Activated CD8-positive, alpha-beta T cell treated with anti-CD3 and anti-CD28 coated beads for 36 hours (primary cell): ENCODE data around the gene PROSER3. TPM values are rescaled to one million over a fixed set of nuclear protein-coding genes. Genes with fewer than 3 reads are reported as not detected.

Experiments
- ATAC-seq: fragments of 200-7000 bp; cut with Tn5 transposase; one replicate; pipeline ENCODE4 v1.10.0; 2021; ENCODE audit warnings: mild to moderate bottlenecking, moderate library complexity
- CTCF ChIA-PET: fragments of 350-600 bp; sonication (Branson Sonifier 250); formaldehyde crosslinking; loops from one replicate; lab custom pipeline; 2021; ENCODE audit warnings: antibody characterized with exemption; lab: Charles Lee
- POLR2A ChIA-PET: fragments of 350-600 bp; sonication (Branson Sonifier 250); formaldehyde crosslinking; loops from one replicate; lab custom pipeline; 2021; ENCODE audit warnings: antibody characterized with exemption; lab: Charles Lee
- DNase-seq: peaks from one replicate; pipeline ENCODE4 v3.0.0-alpha.2; 2020
- H3K27ac Mint-ChIP-seq: one replicate; pipeline ENCODE4 v1.8.0; 2021; ENCODE audit warnings: mild to moderate bottlenecking, mixed read lengths
- H3K27me3 Mint-ChIP-seq: one replicate; pipeline ENCODE4 v1.8.0; 2021; ENCODE audit warnings: mixed read lengths
- H3K36me3 Mint-ChIP-seq: one replicate; pipeline ENCODE4 v1.8.0; 2021; ENCODE audit warnings: low read depth, mixed read lengths
- H3K4me1 Mint-ChIP-seq: one replicate; pipeline ENCODE4 v1.8.0; 2021; ENCODE audit warnings: low read depth, mixed read lengths
- H3K4me3 Mint-ChIP-seq: one replicate; pipeline ENCODE4 v1.8.0; 2021; ENCODE audit warnings: mild to moderate bottlenecking, moderate library complexity, mixed read lengths
- H3K9me3 Mint-ChIP-seq: one replicate; pipeline ENCODE4 v1.8.0; 2021; ENCODE audit warnings: mixed read lengths
- intact Hi-C: fragments of 100-400 bp; cut with micrococcal nuclease; formaldehyde crosslinking; loops from one replicate; pipeline ENCODE4 v1.10.0; 2022
- total RNA-seq, 2 experiments: library from RNA; stranded (reverse); gene quantifications; one replicate each; pipeline ENCODE4 v1.2.3, GENCODE V29; 2021
- TF ChIP-seq, protein P1 (sequence below): fragments of 200-600 bp; IDR thresholded peaks from one replicate; pipeline ENCODE4 v1.8.0; 2022; ENCODE audit warnings: antibody characterized with exemption, mild to moderate bottlenecking

Gene PROSER3
- total RNA-seq, 2 experiments from 2014 or later, result 40.7 to 41.1 TPM

DNA sequence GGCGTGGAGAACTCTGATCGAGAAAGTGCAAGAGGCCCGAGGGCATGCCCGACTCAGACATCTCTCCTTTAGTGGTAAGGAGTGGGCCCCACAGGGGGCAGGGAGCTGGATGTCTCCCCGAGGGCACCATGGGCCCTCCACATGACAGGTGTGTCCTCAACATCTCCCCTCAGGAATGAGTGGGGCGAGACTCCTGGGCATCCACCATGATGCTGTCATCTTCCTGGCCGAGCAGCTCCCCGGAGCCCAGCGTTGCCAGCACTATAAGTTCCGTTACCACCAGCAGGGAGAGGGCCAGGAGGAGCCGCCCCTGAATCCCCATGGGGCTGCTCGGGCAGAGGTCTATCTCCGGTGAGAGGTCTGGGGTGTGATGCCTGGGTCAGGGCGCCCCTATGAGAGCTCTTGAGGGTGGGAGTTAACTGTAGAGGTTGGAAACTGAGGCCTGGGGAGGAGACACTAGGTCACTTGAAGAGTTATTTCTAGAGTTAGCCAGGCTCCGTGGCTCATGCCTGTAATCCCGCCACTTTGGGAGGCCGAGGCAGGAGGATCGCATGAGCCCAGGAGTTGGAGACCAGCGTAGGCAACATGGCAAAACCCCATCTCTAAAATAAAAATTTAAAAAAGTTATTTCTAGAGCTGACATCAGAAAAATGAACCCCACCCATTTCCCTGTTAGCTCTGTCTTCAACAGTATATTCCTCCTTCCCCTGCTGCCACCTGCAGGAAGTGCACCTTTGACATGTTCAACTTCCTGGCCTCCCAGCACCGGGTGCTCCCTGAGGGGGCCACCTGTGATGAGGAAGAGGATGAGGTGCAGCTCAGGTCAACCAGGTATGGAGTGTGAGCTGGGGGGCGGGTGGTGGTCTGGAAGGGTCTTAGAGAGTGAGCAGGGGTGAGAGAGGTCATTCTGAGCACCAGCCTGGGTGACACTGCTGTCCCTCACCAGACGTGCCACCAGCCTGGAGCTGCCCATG, 20.8 kb upstream of the PROSER3 start:
- POLR2A ChIA-PET, result interaction anchor here (0.5 to 5.6 kb wide), 10 partner anchors 8 to 119 kb away, joined by 3 to 105 read pairs (median 4); partner anchors contain the start of genes KIRREL2, KMT2B and PSENEN
- Mint-ChIP-seq H3K27me3 (no peaks in the 10 kb centered on the region), H3K9me3 (no peaks in the 10 kb centered on the region), H3K4me1 (peaks cover 11% of the 10 kb centered on the region), H3K27ac (peak overlapping the region; percentile 77), H3K36me3 (peaks cover 42% of the 10 kb centered on the region), H3K4me3 (no peak overlapping the region)
- intact Hi-C loops, result loop anchor here (5.0 kb wide), 1 partner anchor 45 kb away; no protein-coding TSS in a partner anchor
- TF ChIP-seq, protein P1, sequence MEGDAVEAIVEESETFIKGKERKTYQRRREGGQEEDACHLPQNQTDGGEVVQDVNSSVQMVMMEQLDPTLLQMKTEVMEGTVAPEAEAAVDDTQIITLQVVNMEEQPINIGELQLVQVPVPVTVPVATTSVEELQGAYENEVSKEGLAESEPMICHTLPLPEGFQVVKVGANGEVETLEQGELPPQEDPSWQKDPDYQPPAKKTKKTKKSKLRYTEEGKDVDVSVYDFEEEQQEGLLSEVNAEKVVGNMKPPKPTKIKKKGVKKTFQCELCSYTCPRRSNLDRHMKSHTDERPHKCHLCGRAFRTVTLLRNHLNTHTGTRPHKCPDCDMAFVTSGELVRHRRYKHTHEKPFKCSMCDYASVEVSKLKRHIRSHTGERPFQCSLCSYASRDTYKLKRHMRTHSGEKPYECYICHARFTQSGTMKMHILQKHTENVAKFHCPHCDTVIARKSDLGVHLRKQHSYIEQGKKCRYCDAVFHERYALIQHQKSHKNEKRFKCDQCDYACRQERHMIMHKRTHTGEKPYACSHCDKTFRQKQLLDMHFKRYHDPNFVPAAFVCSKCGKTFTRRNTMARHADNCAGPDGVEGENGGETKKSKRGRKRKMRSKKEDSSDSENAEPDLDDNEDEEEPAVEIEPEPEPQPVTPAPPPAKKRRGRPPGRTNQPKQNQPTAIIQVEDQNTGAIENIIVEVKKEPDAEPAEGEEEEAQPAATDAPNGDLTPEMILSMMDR, result peak; percentile 25
- no peak for ATAC-seq
- DNase-seq, result peak; percentile 64
- CTCF ChIA-PET, result interaction anchor here (0.6 to 1.6 kb wide), 7 partner anchors 8 to 82 kb away, joined by 3 to 9 read pairs (median 4); partner anchors contain the start of genes LIN37, PSENEN and U2AF1L4

DNA sequence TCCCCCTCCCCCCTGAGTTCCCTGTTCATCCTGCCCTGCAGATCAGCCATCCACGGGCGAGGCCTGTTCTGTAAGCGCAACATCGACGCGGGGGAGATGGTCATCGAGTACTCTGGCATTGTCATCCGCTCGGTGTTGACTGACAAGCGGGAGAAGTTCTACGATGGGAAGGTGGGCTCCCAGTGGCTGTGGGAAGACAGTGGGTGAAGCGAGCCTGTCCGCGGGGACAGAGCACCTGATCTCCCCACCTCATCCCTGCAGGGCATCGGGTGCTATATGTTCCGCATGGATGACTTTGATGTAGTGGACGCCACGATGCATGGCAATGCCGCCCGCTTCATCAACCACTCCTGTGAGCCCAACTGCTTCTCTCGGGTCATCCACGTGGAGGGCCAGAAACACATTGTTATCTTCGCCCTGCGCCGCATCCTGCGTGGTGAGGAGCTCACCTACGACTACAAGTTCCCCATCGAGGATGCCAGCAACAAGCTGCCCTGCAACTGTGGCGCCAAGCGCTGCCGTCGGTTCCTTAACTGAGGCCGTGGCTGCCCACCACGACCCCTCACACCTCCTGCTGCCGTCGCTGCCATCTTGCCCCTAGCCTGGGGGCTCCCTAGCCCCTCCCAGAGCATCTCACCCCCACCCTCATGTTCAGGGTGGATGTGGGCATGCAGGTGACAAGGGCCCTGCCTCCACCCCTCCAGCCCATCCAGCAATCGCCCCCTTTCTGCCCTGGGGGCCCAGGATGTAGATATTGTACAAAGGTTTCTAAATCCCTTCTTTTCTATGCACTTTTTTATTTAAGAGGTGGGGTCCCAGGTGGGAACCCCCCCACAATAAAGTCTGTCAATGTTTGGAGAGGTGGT, 19.7 kb upstream of the PROSER3 start:
- no peak for ATAC-seq
- TF ChIP-seq, protein P1, result no peak
- intact Hi-C loops, result loop anchor here (5.0 kb wide), 1 partner anchor 46 kb away; no protein-coding TSS in a partner anchor
- no peaks in the 10 kb centered on the region for H3K9me3 Mint-ChIP-seq
- peaks cover 50% of the 10 kb centered on the region for H3K36me3 Mint-ChIP-seq
- no peak for DNase-seq
- H3K4me1 Mint-ChIP-seq, result peaks cover 17% of the 10 kb centered on the region
- CTCF ChIA-PET, result interaction anchor here (1.6 to 3.1 kb wide), 3 partner anchors 41 to 82 kb away, joined by 6 to 15 read pairs (median 9); no protein-coding TSS in a partner anchor
- H3K27me3 Mint-ChIP-seq, result no peaks in the 10 kb centered on the region
- peak overlapping the region; percentile 66 for H3K27ac Mint-ChIP-seq
- H3K4me3 Mint-ChIP-seq, result peak overlapping the region; percentile 87
- POLR2A ChIA-PET, result interaction anchor here (1.0 to 5.6 kb wide), 7 partner anchors 9 to 28 kb away, joined by 3 to 105 read pairs (median 6); partner anchors contain the start of genes KMT2B and LIN37

DNA sequence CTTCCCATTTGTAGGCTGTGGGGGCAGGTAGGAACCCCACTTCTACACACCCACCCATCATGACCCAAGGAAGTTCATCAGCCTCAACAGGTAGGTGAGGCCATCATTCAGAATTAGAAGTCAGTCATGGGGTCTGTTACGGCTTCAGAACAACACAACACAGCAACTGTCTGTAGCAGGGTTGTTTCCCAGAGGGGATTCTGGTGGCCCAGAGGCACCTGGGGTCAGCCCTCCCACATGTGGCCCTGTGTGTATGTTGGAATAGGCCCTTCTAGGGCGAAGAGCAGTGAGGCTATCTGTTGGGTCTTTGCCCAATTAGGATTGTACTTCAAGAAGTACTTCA, 19.1 kb upstream of the PROSER3 start:
- Mint-ChIP-seq H3K27ac (peak overlapping the region; percentile 66), H3K4me3 (peak overlapping the region; percentile 87), H3K4me1 (peaks cover 21% of the 10 kb centered on the region), H3K9me3 (no peaks in the 10 kb centered on the region), H3K36me3 (peaks cover 53% of the 10 kb centered on the region), H3K27me3 (no peaks in the 10 kb centered on the region)
- ATAC-seq, result no peak
- intact Hi-C loops, result loop anchor here (5.0 kb wide), 1 partner anchor 47 kb away; no protein-coding TSS in a partner anchor
- TF ChIP-seq, protein P1, result no peak
- POLR2A ChIA-PET, result interaction anchor here (1.5 to 5.6 kb wide), 5 partner anchors 9 to 17 kb away, joined by 4 to 105 read pairs (median 16); partner anchors contain the start of genes KMT2B and LIN37
- CTCF ChIA-PET, result interaction anchor here (1.5 to 3.1 kb wide), 3 partner anchors 8 to 81 kb away, joined by 3 to 18 read pairs (median 15); no protein-coding TSS in a partner anchor
- no peak for DNase-seq

DNA sequence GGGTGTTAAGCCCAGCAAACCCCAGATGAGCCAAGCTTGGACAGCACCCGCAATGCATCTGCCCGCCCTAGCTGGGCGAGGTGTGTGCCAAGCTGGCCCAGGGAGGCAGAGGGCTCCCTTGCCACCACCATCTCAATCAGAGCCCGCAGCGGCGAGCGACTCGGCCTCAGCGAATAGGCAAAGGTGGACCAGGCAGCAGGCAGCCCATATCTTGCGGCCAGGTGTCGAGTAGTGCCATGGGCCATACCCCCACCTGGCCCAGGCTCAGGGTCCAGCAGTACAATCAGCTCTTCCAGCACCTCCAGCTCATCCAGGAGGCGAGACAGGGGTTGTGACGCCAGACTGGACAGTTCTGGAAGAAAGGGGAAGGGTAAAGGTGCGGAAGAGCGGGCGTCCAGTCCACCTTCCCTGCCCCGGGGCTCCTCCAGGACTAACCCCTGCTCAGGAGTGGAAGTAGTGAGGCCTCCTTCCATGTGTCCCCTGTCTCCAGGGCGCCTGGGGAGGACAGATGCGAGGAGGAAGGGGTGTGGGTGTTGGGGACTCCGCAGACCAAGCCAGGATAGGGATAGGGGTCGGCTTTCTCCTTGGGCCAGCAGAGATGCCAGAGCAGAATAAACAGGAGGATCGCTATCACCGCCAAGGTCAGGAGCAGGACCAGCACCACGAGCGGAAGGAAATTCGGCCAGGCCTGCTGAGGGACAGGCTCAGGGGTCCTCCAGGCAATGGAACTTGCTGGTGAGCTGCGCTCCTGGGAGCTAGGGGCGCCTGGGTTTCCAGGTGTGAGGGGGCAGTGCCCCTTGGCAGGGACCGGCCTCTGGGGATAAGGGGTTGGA, 18.5 kb upstream of the PROSER3 start:
- POLR2A ChIA-PET, result interaction anchor here (1.1 to 5.2 kb wide), 13 partner anchors 7 to 89 kb away, joined by 3 to 64 read pairs (median 6); partner anchors contain the start of genes KMT2B and LIN37
- no peaks in the 10 kb centered on the region for H3K9me3 Mint-ChIP-seq

More for the DNA sequence above, 18.5 kb upstream of the PROSER3 start:
- peak overlapping the region; percentile 25 for H3K27ac Mint-ChIP-seq
- no peak for ATAC-seq
- CTCF ChIA-PET, result interaction anchor here (1.2 to 3.1 kb wide), 5 partner anchors 9 to 80 kb away, joined by 3 to 18 read pairs (median 8); no protein-coding TSS in a partner anchor
- H3K4me1 Mint-ChIP-seq, result peaks cover 22% of the 10 kb centered on the region
- TF ChIP-seq, protein P1, result no peak
- intact Hi-C loops, result loop anchor here (5.0 kb wide), 1 partner anchor 47 kb away; no protein-coding TSS in a partner anchor
- H3K4me3 Mint-ChIP-seq, result peak overlapping the region; percentile 87
- no peaks in the 10 kb centered on the region for H3K27me3 Mint-ChIP-seq
- DNase-seq, result no peak
- peaks cover 54% of the 10 kb centered on the region for H3K36me3 Mint-ChIP-seq
